IMR-90 (cell line): Measurements from ENCODE around the gene SLC30A7. TPM values are rescaled to one million over a fixed set of nuclear protein-coding genes. Genes with fewer than 3 reads are reported as not detected.
A peak's percentile ranks its signal among the peaks of the same experiment; 100 is the strongest.

Experiments used
- ATAC-seq: fragments of 200-7000 bp; cut with Tn5 transposase; 2 replicates; pipeline ENCODE4 v1.9.1; 2020; ENCODE audit warnings: low read depth, mild to moderate bottlenecking, moderate library complexity
- BruUV-seq: library from RNA; stranded (reverse); fragments of 400-500 nt; replicated peaks from 2 replicates; lab custom pipeline; 2021; lab: Mats Ljungman, UMichigan
- CTCF ChIA-PET: fragments of 300-600 bp; formaldehyde crosslinking; extraction: SDS; loops from one replicate; lab custom pipeline; 2021; ENCODE audit warnings: antibody characterized with exemption; lab: Yijun Ruan, JAX
- POLR2A ChIA-PET: fragments of 300-600 bp; sonication (Branson Sonifier 250); formaldehyde crosslinking; loops from one replicate; lab custom pipeline; 2022; ENCODE audit warnings: antibody characterized with exemption; ENCODE audit not compliant: unreplicated experiment; lab: Charles Lee
- DNase-seq: peaks from one replicate; pipeline ENCODE4 v3.0.0; 2013
- H2AFZ ChIP-seq: replicated peaks from 2 replicates; pipeline ENCODE3; 2013; ENCODE audit warnings: low read length, mild to moderate bottlenecking; ENCODE audit not compliant: poor library complexity
- H2AK5ac ChIP-seq: 2 replicates; pipeline ENCODE4 v1.6.1; 2013; ENCODE audit warnings: low read depth, low read length, inconsistent platforms
- H2AK9ac ChIP-seq: replicated peaks from 2 replicates; pipeline ENCODE3; 2013; ENCODE audit warnings: mild to moderate bottlenecking, low read depth, low read length, moderate library complexity; ENCODE audit not compliant: poor library complexity
- H2BK120ac ChIP-seq: 2 replicates; pipeline ENCODE4 v1.6.1; 2013; ENCODE audit warnings: low read depth, low read length, inconsistent platforms
- H2BK15ac ChIP-seq: 3 replicates; pipeline ENCODE4 v1.6.1; 2013; ENCODE audit warnings: low read depth, low read length, inconsistent platforms
- H2BK20ac ChIP-seq: 2 replicates; pipeline ENCODE4 v1.6.1; 2013; ENCODE audit warnings: low read depth, mild to moderate bottlenecking, inconsistent platforms, low read length, moderate library complexity
- H2BK5ac ChIP-seq: 2 replicates; pipeline ENCODE4 v1.6.1; 2013; ENCODE audit warnings: mild to moderate bottlenecking, low read depth, low read length, inconsistent platforms; ENCODE audit not compliant: poor library complexity, severe bottlenecking
- H3K14ac ChIP-seq: replicated peaks from 2 replicates; pipeline ENCODE4 v1.6.1; 2013; ENCODE audit warnings: low read depth, low read length, inconsistent platforms
- H3K18ac ChIP-seq: 2 replicates; pipeline ENCODE4 v1.6.1; 2013; ENCODE audit warnings: low read depth, low read length, control low read depth
- H3K23ac ChIP-seq: 2 replicates; pipeline ENCODE4 v1.6.1; 2013; ENCODE audit warnings: low read depth, low read length, inconsistent platforms
- H3K27ac ChIP-seq: 2 replicates; pipeline ENCODE4 v1.5.1; 2013; ENCODE audit warnings: mild to moderate bottlenecking, control low read depth, low read length; ENCODE audit not compliant: insufficient read depth
- H3K27me3 ChIP-seq: 2 replicates; pipeline ENCODE4 v1.6.1; 2013; ENCODE audit warnings: low read length; ENCODE audit not compliant: control insufficient read depth, insufficient read depth
- H3K36me3 ChIP-seq: 2 replicates; pipeline ENCODE4 v1.6.1; 2013; ENCODE audit warnings: low read length, mixed read lengths; ENCODE audit not compliant: control insufficient read depth, insufficient read depth
- H3K4ac ChIP-seq: 2 replicates; pipeline ENCODE4 v1.6.1; 2013; ENCODE audit warnings: low read depth, low read length, inconsistent platforms
- H3K4me1 ChIP-seq: 2 replicates; pipeline ENCODE4 v1.6.1; 2013; ENCODE audit warnings: low read length, mixed read lengths; ENCODE audit not compliant: control insufficient read depth, insufficient read depth
- H3K4me2 ChIP-seq: 2 replicates; pipeline ENCODE4 v1.6.1; 2013; ENCODE audit warnings: low read depth, mild to moderate bottlenecking, control low read depth, low read length, moderate library complexity
- H3K4me3 ChIP-seq: 2 replicates; pipeline ENCODE4 v1.5.1; 2013; ENCODE audit warnings: low read depth, mild to moderate bottlenecking, control low read depth, low read length, moderate library complexity; ENCODE audit not compliant: insufficient read depth
- H3K56ac ChIP-seq: 2 replicates; pipeline ENCODE4 v1.6.1; 2013; ENCODE audit warnings: low read length, inconsistent platforms; ENCODE audit not compliant: insufficient read depth; ENCODE audit errors: extremely low read depth
- H3K79me1 ChIP-seq, 2 experiments: 2 replicates each; pipeline ENCODE4 v1.6.1; 2013; ENCODE audit warnings: low read length in 2 of 2, inconsistent platforms in 1 of 2, low read depth in 1 of 2
- H3K9ac ChIP-seq: 2 replicates; pipeline ENCODE4 v1.6.1; 2013; ENCODE audit warnings: low read depth, low read length, control low read depth
- H3K9me1 ChIP-seq: 2 replicates; pipeline ENCODE4 v1.6.1; 2013; ENCODE audit warnings: low read length, inconsistent platforms; ENCODE audit not compliant: insufficient read depth
- H3K9me3 ChIP-seq: 2 replicates; pipeline ENCODE4 v1.6.1; 2013; ENCODE audit warnings: low read length; ENCODE audit not compliant: control insufficient read depth, insufficient read depth
- H4K20me1 ChIP-seq: 2 replicates; pipeline ENCODE4 v1.6.1; 2013; ENCODE audit warnings: low read length, inconsistent platforms; ENCODE audit not compliant: insufficient read depth
- H4K5ac ChIP-seq: 2 replicates; pipeline ENCODE4 v1.6.1; 2013; ENCODE audit warnings: mild to moderate bottlenecking, low read depth, low read length, control low read depth
- H4K8ac ChIP-seq, 2 experiments: 2 replicates each; pipeline ENCODE4 v1.6.1; 2013; ENCODE audit warnings: low read depth in 2 of 2, low read length in 2 of 2, control low read depth in 1 of 2, inconsistent platforms in 1 of 2
- H4K91ac ChIP-seq: 2 replicates; pipeline ENCODE4 v1.6.1; 2013; ENCODE audit warnings: low read depth, low read length, inconsistent platforms; ENCODE audit not compliant: insufficient read depth
- BHLHE40 ChIP-seq: fragments of 150-350 bp; IDR thresholded peaks from 2 replicates; pipeline ENCODE4 v1.6.1; 2016; ENCODE audit warnings: mild to moderate bottlenecking, low read depth, low read length
- CEBPB ChIP-seq: IDR thresholded peaks from 2 replicates; pipeline ENCODE4 v1.6.1; 2012; ENCODE audit warnings: low read depth, low read length, improper control_type of control experiment
- MXI1 ChIP-seq: IDR thresholded peaks from 2 replicates; pipeline ENCODE4 v1.6.1; 2012; ENCODE audit warnings: low read depth, mild to moderate bottlenecking, low read length, moderate library complexity, borderline replicate concordance
- RAD21 ChIP-seq: IDR thresholded peaks from 2 replicates; pipeline ENCODE4 v1.6.1; 2012; ENCODE audit warnings: low read length, improper control_type of control experiment
- RCOR1 ChIP-seq: IDR thresholded peaks from 2 replicates; pipeline ENCODE4 v1.6.1; 2012; ENCODE audit warnings: mild to moderate bottlenecking, low read length, improper control_type of control experiment; ENCODE audit not compliant: insufficient replicate concordance
- SMC3 ChIP-seq: fragments of 150-350 bp; IDR thresholded peaks from 2 replicates; pipeline ENCODE4 v1.6.1; 2016; ENCODE audit warnings: low read depth, mild to moderate bottlenecking, antibody characterized with exemption, low read length, moderate library complexity
- WGBS, 2 experiments: methylation state at CpG; one replicate each; pipeline versions ENCODE4 v1.1.5 to v1.1.7; 2013; ENCODE audit warnings: missing lambda C conversion rate in 2 of 2; ENCODE audit not compliant: insufficient read length in 1 of 2; ENCODE audit errors: extremely low coverage in 2 of 2; 5-methylcytosine and 5-hydroxymethylcytosine counted together
- dilution Hi-C: fragments of 300-500 bp; cut with HindIII; formaldehyde crosslinking; loops from one replicate; pipeline ENCODE4 v1.14.3; 2018; ENCODE audit warnings: low sequenced_read_pairs; ENCODE audit not compliant: unreplicated experiment
- in situ Hi-C: fragments of 300-500 bp; cut with MboI; formaldehyde crosslinking; loops from 3 replicates; pipeline ENCODE4 v1.14.3; 2019; ENCODE audit warnings: low sequenced_read_pairs, inconsistent platforms, mixed read lengths
- intact Hi-C: fragments of 100-400 bp; cut with micrococcal nuclease; formaldehyde crosslinking; loops from 2 replicates; pipeline ENCODE4 v1.10.0; 2022
- polyA plus RNA-seq, 3 experiments: library from polyadenylated mRNA; depleted of rRNA; stranded (reverse); fragments of >200 nt; gene quantifications; 2 replicates each; pipeline ENCODE4 v1.2.3, GENCODE V29; 2012; ENCODE audit warnings: low replicate concordance in 1 of 3
- total RNA-seq: library from RNA; depleted of rRNA; stranded (reverse); fragments of >200 nt; gene quantifications from 2 replicates; pipeline ENCODE4 v1.2.3, GENCODE V29; 2012
- TF ChIP-seq, protein P1 (sequence below): conservative IDR thresholded peaks from 2 replicates; pipeline ENCODE4 v1.5.1; 2012; ENCODE audit warnings: mild to moderate bottlenecking, low read depth, low read length, improper control_type of control experiment
- TF ChIP-seq, protein P2 (sequence below): fragments of 150-350 bp; IDR thresholded peaks from 2 replicates; pipeline ENCODE4 v1.6.1; 2017; ENCODE audit warnings: mild to moderate bottlenecking, antibody characterized with exemption, low read length, low read depth

The SLC30A7 gene
- total and polyA plus RNA-seq, 2 of the 4 experiments (the other 2 are of a cell fraction), result 8.4 to 60.2 TPM

DNA sequence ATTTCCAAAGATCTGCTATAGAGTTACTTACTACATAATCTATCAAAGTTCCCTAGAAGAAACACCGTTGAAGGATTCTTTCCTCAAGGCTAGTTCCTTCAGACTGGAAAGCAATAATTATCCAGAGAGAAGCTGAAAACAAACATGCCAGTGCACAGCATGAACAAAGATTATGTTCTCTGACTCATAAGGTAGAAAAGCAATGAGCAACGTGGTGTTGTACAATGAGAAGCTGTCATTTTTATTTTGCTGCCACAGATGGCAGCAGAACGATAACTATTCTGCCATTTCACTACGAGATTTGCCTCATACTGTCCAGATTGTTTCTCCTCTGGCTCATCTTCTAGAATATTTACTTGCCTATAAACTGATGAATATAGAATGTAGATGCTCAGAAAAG lies 11.9 kb upstream of the SLC30A7 start:
- Histone ChIP-seq H3K9me1 (no peaks in the 10 kb centered on the region; the same call in 1 of the 2 replicates), H3K36me3 (no peaks in the 10 kb centered on the region), H3K9ac (no peak overlapping the region), H3K9me3 (peaks cover 2% of the 10 kb centered on the region; the same call in 1 of the 2 replicates), H3K4me1 (no peaks in the 10 kb centered on the region), H2BK120ac (no peak overlapping the region), H3K14ac (no peak overlapping the region), H3K27me3 (no peaks in the 10 kb centered on the region), H2AK5ac (no peak overlapping the region), H3K56ac (no peak overlapping the region), H3K4me3 (no peak overlapping the region), H2AK9ac (no peak overlapping the region), H3K18ac (no peak overlapping the region), H3K4me2 (no peak overlapping the region), H3K27ac (no peak overlapping the region), H2BK5ac (no peak overlapping the region), H2BK15ac (no peak overlapping the region), H4K8ac (no peak overlapping the region), H3K23ac (no peak overlapping the region), H4K5ac (no peak overlapping the region), H2AFZ (no peak overlapping the region), H3K4ac (no peak overlapping the region), H3K79me1 (peaks cover 2 to 3% of the 10 kb centered on the region in 2 experiments; a peak in 3 of 4 replicates), H2BK20ac (no peak overlapping the region), H4K91ac (no peak overlapping the region), H4K20me1 (no peaks in the 10 kb centered on the region)
- intact Hi-C loops (no loop called here), in situ Hi-C loops (loop anchor here (25.0 kb wide), 1 partner anchor 622 kb away; the partner anchor contains the start of gene RTCA), dilution Hi-C loops (loop anchor here (25.0 kb wide), 1 partner anchor 422 kb away; no protein-coding TSS in a partner anchor)
- POLR2A ChIA-PET, result interaction anchor here (0.5 kb wide), 1 partner anchor 24 kb away, joined by 3 read pairs; no protein-coding TSS in a partner anchor
- DNase-seq (peak; percentile 71), ATAC-seq (peak; percentile 88)
- CTCF ChIA-PET, result interaction anchor here (0.6 to 1.8 kb wide), 4 partner anchors 256 to 429 kb away, joined by 3 to 5 read pairs (median 4); no protein-coding TSS in a partner anchor
- WGBS, 2 experiments, result 33% methylated on average over 1 of the region's 4 CpGs; no CpG with 5 or more reads in 1 of the 2 experiments
- TF ChIP-seq, protein P1, sequence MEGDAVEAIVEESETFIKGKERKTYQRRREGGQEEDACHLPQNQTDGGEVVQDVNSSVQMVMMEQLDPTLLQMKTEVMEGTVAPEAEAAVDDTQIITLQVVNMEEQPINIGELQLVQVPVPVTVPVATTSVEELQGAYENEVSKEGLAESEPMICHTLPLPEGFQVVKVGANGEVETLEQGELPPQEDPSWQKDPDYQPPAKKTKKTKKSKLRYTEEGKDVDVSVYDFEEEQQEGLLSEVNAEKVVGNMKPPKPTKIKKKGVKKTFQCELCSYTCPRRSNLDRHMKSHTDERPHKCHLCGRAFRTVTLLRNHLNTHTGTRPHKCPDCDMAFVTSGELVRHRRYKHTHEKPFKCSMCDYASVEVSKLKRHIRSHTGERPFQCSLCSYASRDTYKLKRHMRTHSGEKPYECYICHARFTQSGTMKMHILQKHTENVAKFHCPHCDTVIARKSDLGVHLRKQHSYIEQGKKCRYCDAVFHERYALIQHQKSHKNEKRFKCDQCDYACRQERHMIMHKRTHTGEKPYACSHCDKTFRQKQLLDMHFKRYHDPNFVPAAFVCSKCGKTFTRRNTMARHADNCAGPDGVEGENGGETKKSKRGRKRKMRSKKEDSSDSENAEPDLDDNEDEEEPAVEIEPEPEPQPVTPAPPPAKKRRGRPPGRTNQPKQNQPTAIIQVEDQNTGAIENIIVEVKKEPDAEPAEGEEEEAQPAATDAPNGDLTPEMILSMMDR, result peak; percentile 21; the same call in 1 of the 2 replicates
- peak; percentile 78 for TF ChIP-seq MXI1
- 0 out of 2 replicates have a peak, but pooled peaks have one; percentile 3 for TF ChIP-seq SMC3
- peak; percentile 19; the same call in 1 of the 2 replicates for TF ChIP-seq RAD21
- TF ChIP-seq RCOR1, result no peak
- no peak for TF ChIP-seq BHLHE40
- TF ChIP-seq CEBPB, result peak; percentile 47; the same call in 1 of the 2 replicates
- TF ChIP-seq, protein P2, sequence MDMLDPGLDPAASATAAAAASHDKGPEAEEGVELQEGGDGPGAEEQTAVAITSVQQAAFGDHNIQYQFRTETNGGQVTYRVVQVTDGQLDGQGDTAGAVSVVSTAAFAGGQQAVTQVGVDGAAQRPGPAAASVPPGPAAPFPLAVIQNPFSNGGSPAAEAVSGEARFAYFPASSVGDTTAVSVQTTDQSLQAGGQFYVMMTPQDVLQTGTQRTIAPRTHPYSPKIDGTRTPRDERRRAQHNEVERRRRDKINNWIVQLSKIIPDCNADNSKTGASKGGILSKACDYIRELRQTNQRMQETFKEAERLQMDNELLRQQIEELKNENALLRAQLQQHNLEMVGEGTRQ, result no peak
- no TSS peak for BruUV-seq
